RWPE1 (cell line): ENCODE data around the gene NPC1.

Experiments
- CTCF ChIA-PET: fragments of 350-600 bp; sonication (Branson Sonifier 250); formaldehyde crosslinking; extraction: SDS; loops from one replicate; lab custom pipeline; 2021; lab: Yijun Ruan, JAX
- POLR2A ChIA-PET: fragments of 400-600 bp; formaldehyde crosslinking; extraction: SDS; loops from one replicate; lab custom pipeline; 2020; ENCODE audit warnings: antibody characterized with exemption; ENCODE audit not compliant: low non-redundant PET; lab: Yijun Ruan, JAX
- DNase-seq: peaks from one replicate; pipeline ENCODE4 v3.0.0; 2012; ENCODE audit warnings: low spot score
- H3K27ac ChIP-seq: fragments of 450-650 bp; 2 replicates; pipeline ENCODE4 v1.5.1; 2017
- CTCF ChIP-seq: fragments of 450-650 bp; conservative IDR thresholded peaks from 2 replicates; pipeline ENCODE4 v1.5.1; 2017; ENCODE audit warnings: low read depth, mild to moderate bottlenecking

Gene NPC1

GRCh38 chr18:23501626-23502025 lies 84.7 kb downstream of the NPC1 start:
- CTCF ChIA-PET = no interaction called here
- DNase-seq = no peak
- TF ChIP-seq CTCF = no peak
- no peak overlapping the region for H3K27ac ChIP-seq
- POLR2A ChIA-PET = no interaction called here

GRCh38 chr18:23499291-23499781 lies 87.0 kb downstream of the NPC1 start:
- no peak overlapping the region for H3K27ac ChIP-seq
- no peak for TF ChIP-seq CTCF
- POLR2A ChIA-PET = no interaction called here
- no peak for DNase-seq
- CTCF ChIA-PET = interaction anchor here (0.6 to 1.3 kb wide), 2 partner anchors 39 to 427 kb away, joined by 3 read pairs; no protein-coding TSS in a partner anchor

- TF ChIP-seq CTCF = peak; percentile 68
- POLR2A ChIA-PET = no interaction called here
- DNase-seq = no peak
Observed at GRCh38 chr18:23498877-23499276, 87.4 kb downstream of the NPC1 start.

GRCh38 chr18:23498117-23498516 lies 88.2 kb downstream of the NPC1 start:
- ChIA-PET CTCF (interaction anchor here (1.1 to 1.3 kb wide), 2 partner anchors 15 to 38 kb away, joined by 3 read pairs; no protein-coding TSS in a partner anchor), POLR2A (no interaction called here)
- no peak for TF ChIP-seq CTCF
- no peak overlapping the region for H3K27ac ChIP-seq
- DNase-seq = no peak

More at GRCh38 chr18:23498877-23499276, 87.4 kb downstream of the NPC1 start:
- H3K27ac ChIP-seq = no peak overlapping the region
- CTCF ChIA-PET = interaction anchor here (0.6 to 1.3 kb wide), 3 partner anchors 16 to 427 kb away, joined by 3 read pairs; no protein-coding TSS in a partner anchor

GRCh38 chr18:23495723-23496440 lies 90.4 kb downstream of the NPC1 start:
- ChIA-PET CTCF (interaction anchor here (0.6 kb wide), 1 partner anchor 14 kb away, joined by 3 read pairs; no protein-coding TSS in a partner anchor), POLR2A (no interaction called here)
- H3K27ac ChIP-seq = peak overlapping the region; percentile 42
- no peak for DNase-seq
- TF ChIP-seq CTCF = no peak

- POLR2A ChIA-PET = no interaction called here
- no peak overlapping the region for H3K27ac ChIP-seq
- TF ChIP-seq CTCF = no peak
- peak; percentile 60 for DNase-seq
- CTCF ChIA-PET = no interaction called here
Observed at GRCh38 chr18:23494992-23495391, 91.3 kb downstream of the NPC1 start.
